Midbrain (tissue), 1 donor: ENCODE measurements around the gene TBX21.
"Not testable (repeated sequence)": the region's sequence is repeated elsewhere in the genome, so short reads cannot be mapped to it uniquely, and the experiment has no call there.

Source experiments
- DNase-seq: peaks from one replicate; lab custom pipeline; 2025; lab: John Stamatoyannopoulos, UW

The TBX21 gene

DNA sequence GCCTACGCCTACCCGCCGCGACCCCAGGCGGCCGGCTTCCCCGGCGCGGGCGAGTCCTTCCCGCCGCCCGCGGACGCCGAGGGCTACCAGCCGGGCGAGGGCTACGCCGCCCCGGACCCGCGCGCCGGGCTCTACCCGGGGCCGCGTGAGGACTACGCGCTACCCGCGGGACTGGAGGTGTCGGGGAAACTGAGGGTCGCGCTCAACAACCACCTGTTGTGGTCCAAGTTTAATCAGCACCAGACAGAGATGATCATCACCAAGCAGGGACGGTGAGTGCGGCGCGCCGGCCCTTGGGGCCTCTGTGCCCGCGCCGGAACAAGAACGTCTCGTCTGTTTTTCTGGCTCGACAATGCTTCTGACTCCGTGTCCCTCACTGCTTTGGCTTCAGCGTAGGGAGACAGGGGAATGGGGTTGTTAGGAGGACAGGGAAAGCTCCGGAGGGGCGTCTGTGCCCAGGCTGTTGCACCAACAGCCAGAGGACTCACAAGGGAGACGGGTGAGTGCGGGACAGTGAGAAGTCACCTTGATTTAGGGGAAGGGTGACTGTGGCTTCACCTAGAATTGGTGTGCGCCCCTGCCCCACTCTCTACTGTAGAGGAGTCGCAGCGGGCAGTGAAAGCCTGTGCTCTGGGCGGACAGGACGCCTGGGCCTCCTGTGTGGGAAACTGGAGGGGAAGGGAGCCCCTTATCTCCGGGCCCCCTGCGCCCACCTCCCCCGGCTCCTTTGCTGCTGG, 806 bp downstream of the TBX21 start:
- DNase-seq = no peak

GRCh38 chr17:47735139-47735464, 2.1 kb downstream of the TBX21 start:
- DNase-seq = no peak

- no peak for DNase-seq
Observed at GRCh38 chr17:47735536-47736011, 2.5 kb downstream of the TBX21 start.

DNA sequence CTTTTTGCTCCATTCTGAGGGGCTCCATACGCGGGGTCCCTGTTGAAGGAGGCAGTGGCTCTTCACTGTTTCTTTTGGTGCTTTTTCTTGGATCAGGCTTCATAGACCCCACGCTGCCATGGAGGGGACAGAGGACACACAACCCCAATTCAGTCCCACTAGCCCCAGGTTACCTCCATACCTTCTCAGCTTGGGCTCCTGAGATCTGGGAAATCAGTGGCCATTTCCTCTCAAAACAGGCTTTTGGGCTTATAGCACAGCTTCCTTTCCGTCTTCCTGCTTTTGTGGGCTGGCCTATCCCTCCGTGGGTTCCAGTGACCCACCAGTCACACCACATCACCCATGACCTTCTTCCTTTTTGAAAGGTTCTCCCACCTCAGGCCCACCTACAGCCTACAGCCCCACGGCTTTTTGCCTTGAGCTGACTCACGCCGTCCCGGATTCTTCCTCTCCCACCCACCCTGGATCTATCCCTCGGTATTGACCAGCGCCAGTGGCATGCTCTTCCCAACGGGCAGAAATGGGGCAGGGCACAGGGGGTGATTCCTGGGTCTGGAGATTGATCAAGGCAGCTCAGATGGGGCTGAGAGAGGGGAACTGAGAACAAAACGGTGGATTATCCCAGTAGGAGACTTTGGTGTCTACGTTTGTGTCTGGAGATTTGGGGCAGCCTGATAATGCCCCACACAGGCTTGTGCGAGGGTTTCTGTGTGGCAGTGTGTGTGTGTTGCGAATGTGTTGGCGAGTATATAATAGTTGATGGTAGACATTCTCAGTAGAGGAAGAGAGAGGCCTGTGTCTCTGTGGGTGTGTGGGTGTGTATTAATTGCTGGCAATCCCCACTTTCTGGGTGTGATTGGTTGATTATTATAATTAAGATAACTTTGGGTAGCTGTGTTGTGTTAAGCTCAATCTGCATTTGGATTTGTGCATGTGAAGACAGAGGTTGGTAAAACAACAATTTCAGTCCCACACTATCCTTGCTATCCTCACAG, 3.8 kb downstream of the TBX21 start:
- no peak for DNase-seq

GRCh38 chr17:47738178-47738577, 5.1 kb downstream of the TBX21 start:
- no peak for DNase-seq

GRCh38 chr17:47739150-47739549, 6.1 kb downstream of the TBX21 start:
- DNase-seq = no peak

GRCh38 chr17:47739945-47740344, 6.9 kb downstream of the TBX21 start:
- DNase-seq = not testable (repeated sequence)

DNA sequence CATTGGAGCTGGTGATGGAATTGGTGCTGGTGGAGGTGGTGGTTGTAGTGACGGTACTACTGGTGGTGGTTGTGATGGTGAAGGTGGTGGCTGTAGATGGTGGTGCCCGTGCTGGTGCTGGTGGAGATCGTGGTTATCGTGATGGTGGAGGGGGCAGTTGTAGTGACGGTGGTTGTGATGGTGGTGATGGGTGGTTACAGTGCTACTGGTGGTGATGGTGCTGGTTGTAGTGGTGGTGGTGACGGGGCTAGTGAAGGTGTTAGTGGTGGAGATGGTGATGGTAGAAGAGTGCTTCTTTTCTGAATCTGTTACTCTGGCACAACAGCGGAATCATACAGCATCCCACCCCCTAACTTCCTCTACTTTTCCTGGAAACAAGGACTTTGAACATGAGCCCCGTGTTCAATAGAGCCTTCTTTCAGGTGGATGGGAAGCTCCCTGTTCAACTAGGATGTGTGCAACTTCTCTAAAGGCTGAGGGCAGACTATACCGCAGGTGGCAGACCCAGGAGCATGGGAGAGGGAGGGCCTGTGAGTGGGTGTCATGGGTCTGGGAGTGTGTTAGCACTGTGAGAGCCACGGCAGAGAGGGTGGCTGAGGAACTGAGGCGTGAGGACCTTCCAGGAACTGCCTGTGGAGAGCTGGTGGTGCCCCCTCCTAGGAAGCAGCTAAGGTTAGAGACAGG, 8.2 kb downstream of the TBX21 start:
- DNase-seq = no peak

DNA sequence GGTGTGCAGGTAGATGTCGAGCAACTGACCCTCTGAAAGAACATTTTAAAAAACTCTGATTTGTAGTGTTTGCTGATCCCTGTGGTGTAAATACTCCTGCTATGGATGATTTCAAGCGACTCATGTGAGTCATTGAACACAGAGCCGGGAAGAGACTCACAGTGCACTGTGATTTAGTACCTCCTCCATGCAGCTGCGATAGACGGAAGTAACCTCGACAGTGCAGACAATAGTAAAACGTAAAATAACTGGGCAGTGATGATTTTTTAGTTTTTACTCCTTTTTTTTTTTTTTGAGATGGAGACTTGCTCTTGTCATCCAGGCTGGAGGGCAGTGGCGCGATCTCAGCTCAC, 8.7 kb downstream of the TBX21 start:
- no peak for DNase-seq

DNA sequence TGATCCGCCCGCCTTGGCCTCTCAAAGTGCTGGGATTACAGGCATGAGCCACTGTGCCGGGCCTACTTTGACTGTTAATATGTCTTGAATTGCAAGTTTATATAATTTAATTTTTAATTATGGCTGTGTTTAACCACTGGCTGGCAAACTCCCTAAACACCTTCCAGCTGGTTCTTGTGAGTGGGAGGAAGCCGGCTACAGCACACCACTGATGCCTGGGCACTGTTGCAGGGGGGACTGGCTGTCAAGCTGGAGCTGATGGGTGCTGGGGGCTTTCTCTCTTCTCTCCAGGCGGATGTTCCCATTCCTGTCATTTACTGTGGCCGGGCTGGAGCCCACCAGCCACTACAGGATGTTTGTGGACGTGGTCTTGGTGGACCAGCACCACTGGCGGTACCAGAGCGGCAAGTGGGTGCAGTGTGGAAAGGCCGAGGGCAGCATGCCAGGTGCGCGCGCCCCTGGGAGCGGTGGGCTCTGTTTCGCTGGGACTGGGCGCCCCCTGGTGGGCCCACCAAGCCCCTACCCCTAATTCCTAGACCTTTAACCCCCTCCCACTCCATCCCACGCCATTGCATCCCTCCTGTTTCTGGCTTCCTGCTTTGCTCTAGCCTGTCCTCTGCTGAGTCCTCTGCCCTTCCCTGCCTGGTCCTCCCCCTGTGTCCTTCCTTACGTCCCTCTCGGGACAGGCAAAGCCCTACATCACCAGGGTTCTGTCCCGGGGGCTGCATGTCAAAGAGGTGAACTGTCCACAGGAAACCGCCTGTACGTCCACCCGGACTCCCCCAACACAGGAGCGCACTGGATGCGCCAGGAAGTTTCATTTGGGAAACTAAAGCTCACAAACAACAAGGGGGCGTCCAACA, 9.5 kb downstream of the TBX21 start:
- DNase-seq = no peak

GRCh38 chr17:47744168-47745036, 11.4 kb downstream of the TBX21 start:
- no peak for DNase-seq

- no peak for DNase-seq
Observed at GRCh38 chr17:47745037-47745380, 12.0 kb downstream of the TBX21 start.

DNA sequence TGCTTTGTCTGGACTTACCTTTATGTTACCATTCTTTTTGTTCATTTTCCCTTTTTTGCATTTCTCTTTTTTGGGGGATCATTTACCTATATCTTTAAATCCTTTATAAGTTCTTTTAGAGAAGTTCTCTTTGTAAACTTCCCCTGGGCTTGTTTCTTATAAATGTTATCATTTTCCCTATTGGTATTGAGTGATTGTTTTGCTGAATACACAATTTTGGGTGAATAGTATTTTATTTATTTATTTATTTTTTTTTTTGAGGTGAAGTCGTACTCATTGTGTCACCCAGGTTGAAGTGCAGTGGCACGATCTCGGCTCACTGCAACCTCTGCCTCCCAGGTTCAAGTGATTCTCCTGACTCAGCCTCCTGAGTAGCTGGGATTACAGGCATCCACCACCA, 18.4 kb downstream of the TBX21 start:
- DNase-seq = no peak

- DNase-seq = no peak
Observed at GRCh38 chr17:47757386-47757785, 24.4 kb downstream of the TBX21 start.

DNA sequence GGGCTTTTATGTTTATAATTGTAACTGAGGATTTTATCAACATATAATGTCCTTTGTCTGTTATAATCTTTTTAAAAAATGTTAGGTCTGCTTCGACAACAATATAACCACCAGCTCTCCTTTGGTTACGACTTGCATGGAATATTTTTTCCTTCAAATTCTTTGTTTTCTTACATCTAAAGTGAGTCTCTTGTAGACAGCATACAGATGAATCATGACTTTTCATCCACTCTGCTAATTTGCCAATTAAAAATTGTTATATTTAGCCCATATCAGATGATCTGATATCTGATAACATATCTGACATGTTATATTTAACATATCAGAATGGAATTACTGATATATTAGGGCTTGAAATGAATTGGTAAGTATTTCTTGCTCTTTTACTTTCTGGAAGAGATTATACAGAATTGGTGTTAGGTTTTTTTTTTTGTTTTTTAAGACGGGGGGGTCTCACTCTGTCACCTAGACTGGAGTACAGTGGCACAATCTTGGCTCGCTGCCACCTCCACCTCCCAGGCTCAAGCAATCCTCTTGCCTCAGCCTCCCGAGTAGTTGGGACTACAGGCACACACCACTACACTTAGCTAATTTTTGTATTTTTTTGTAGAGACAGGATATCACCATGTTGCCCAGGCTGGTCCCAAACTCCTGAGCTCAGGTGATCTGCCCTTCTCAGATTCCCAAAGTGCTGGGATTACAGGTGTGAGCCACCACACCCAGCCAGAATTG, 27.5 kb downstream of the TBX21 start:
- DNase-seq = no peak

- DNase-seq = no peak
Observed at GRCh38 chr17:47762728-47763127, 29.7 kb downstream of the TBX21 start.

- no peak for DNase-seq
Observed at GRCh38 chr17:47763913-47764582, 31.0 kb downstream of the TBX21 start.

GRCh38 chr17:47773649-47774048, 40.6 kb downstream of the TBX21 start:
- not testable (repeated sequence) for DNase-seq

DNA sequence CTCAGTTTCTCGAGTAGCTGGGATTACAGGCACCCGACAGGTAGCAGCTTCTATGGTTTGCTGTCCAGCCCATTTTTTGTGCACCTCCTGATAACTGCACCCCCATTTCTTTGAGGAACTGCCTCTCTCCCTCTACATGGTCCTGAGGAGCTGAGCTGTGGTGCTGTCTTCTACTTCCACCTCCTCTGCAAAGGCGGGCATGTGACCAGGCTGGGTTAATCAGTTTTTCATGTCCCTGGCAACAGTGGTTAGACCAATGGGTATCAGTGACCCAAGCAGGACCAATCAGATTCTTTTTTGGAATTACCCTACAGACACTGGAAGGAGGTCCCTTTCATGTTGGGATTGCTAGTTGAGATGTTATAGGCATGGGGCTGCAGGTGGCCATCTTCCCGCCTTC, 41.3 kb downstream of the TBX21 start:
- DNase-seq = no peak
